Left colon (tissue), 2 donors: ENCODE measurements around the gene MICOS13. TPM values are rescaled to one million over a fixed set of nuclear protein-coding genes. Genes with fewer than 3 reads are reported as not detected.
A peak's percentile ranks its signal among the peaks of the same experiment; 100 is the strongest.

ENCODE experiments used
- ATAC-seq: fragments of 200-7000 bp; cut with Tn5 transposase; one replicate; pipeline ENCODE4 v1.9.1; 2020; ENCODE audit warnings: mild to moderate bottlenecking, moderate library complexity
- DNase-seq, 2 donors: peaks; one replicate each; pipeline ENCODE4 v3.0.0-alpha.2; 2020
- intact Hi-C, 2 donors: fragments of 100-400 bp; cut with DNase I in 1 of 2; cut with micrococcal nuclease in 1 of 2; formaldehyde crosslinking; loops; one replicate each; pipeline versions ENCODE4 v1.11.2 to v1.14.0; 2022; cut with DNase I, micrococcal nuclease
- long read RNA-seq: library from polyadenylated mRNA; unstranded; transcript quantifications from one replicate; pipeline ENCODE4 v2.0.0, GENCODE V29; 2021
- total RNA-seq, 2 donors: library from RNA; stranded (reverse); fragmentation: NEBNext Ultra II Directional; extraction: Animal tissue kit (Norgen Biotek cat#: 25700); gene quantifications; one replicate each; pipeline ENCODE4 v1.2.1, GENCODE V29; 2021
- donor health status: DM: no; HTN: no; CAD: no.
- donor health status: DM: yes; HTN: yes; CAD: no.

MICOS13 gene, protein sequence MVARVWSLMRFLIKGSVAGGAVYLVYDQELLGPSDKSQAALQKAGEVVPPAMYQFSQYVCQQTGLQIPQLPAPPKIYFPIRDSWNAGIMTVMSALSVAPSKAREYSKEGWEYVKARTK
- 10 to 100 TPM; 66.3 to 83.4 TPM for total RNA-seq
- long read RNA-seq, transcript C19orf70-201 (4 exons, 896 nt), result major isoform, 68 of 80 reads
- long read RNA-seq, partial matches to known transcripts, result 5 of 80 reads
- long read RNA-seq, other reads (novel, unspliced or antisense), result 3 of 80 reads

DNA sequence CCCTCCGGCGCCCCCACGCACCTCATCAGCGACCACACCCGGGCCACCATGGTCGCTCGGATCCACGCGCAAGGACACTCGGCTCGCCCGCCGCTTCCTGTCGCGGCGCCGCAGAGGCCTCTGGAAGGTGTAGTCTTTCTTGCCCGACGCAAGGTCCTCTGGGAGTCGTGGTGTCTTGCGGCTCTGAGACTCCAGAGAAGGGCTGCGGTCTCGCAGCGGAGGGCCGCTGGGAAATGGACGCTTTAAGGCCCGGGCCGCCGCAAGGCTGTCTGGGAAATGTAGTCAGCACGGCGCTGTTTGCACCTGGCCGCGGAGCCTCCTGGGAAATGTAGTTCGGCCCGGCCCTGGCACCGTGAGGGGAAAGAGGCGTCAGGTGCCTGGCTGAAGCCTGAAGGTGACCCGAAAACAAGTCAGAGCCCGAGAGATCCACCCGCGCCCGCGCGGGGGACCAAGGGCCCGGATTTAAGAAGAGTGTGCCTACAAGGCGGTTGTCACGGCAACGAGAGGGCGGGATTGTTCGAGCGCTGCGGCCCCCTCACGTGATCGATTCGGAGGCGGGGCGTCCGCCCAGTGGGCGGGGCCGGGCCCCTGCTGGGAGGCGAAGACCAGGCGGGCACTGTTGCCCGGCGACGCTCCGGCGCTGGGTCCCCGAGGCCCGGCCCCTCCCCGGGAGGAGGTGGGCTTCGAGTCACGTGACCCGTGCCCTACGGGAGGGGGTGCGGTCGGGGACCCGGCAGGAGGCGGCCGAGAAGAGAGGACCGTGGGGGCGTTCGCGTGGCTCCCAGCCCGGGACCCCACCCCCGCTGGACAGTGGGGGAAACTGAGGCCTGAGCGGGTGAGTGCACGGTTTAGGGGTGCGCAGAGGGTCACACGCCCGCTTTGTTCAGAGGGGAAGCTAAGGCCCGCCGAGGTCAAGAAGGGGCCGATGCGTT lies at the start of gene MICOS13, which contains the start of gene HSD11B1L:
Gene MICOS13, minus strand, starts transcription at position 80 of the 932 bp plus-strand sequence. Its CDS starts 30 bp downstream, at position 50.
Gene HSD11B1L, plus strand, starts transcription at position 591 of the 932 bp plus-strand sequence. CDS start 3,806 bp downstream, outside the sequence.
- peak; percentile 89 for ATAC-seq
- intact Hi-C loops, result no loop called here
- peak; percentile 98 to 100 for DNase-seq

DNA sequence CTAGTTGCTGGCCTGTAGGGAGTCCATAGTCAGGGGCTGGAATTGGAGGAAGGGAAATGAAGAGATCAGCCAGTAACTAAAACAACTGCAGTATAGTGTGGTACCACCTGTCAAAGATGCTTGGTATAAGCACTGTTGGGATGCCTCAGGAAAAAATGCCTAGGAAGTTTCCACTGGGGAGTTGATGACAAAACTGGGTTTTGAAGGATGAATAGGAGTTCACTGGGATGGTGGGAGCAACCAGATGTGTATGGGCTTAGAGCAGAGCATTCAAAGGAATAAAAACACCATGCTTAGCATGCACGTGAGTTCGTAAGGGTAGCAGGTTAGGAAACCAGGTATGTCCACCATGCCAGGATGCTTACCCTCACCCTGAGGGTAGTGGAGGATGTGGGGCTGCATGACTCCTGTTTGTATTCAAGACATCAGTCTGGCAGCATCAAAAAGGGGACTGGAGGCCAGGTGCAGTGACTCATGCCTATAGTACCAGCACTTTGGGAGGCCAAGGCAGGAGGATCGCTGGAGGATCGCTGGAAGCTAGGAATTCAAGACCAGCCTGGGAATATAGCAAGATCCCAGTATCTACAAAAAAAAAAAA lies 47.2 kb upstream of the MICOS13 start:
- DNase-seq, result no peak
- no peak for ATAC-seq
- intact Hi-C loops, result no loop called here

DNA sequence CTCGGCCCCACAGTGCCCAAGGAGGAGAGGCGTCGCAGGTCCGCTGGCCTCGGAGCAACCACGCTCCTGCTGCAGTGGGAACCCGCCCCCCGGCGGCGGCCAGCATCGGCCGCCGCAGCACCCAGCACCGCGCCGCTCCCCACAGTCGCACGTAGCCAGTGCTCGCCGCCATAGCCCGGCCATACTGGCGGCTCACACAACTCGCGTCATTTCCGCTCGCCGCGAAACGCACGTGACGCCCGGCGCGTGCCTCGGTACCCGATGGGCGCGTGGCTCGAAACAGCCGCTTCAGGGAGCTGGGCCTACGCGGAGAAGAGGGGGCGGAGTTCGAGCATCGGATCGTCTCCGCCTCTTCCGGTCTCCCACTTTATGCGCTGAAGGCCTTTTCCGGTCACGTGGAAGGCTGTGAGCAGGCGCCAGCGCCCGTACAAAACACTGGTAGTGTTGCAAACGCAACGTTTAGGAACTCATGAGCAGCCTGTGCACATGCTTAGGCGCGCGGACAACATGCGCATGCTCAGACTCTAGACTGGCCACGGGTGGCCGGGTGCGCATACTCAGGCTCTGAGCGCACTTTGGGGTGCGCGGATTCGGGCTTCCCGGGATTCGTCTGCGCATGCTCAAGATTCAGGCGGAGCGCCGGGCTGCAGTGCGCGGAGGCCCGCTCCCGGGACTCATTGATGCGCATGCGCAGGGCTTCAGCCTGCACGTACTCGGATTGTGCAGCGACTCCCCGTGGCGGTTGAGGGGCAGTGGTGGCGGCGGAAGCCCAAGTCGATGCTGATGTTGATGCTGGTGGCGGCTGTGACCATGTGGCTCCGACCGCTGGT lies 39.9 kb upstream of the MICOS13 start, which contains the start of the genes CATSPERD and LONP1:
Gene CATSPERD, plus strand, starts transcription at position 677 of the 830 bp plus-strand sequence. Its CDS starts 101 bp downstream, at position 778.
Gene LONP1, minus strand, starts transcription at position 186 of the 830 bp plus-strand sequence. Its CDS starts 14 bp downstream, at position 172.
- intact Hi-C loops, result no loop called here
- DNase-seq (peak; percentile 98 to 99), ATAC-seq (peak; percentile 95)

GRCh38 chr19:5719274-5719960 lies 39.1 kb upstream of the MICOS13 start:
- ATAC-seq, result peak; percentile 7
- intact Hi-C loops, result no loop called here
- DNase-seq, result peak in 1 of 2 donors; percentile 45

GRCh38 chr19:5718579-5719273 lies 38.4 kb upstream of the MICOS13 start:
- DNase-seq, result no peak
- intact Hi-C loops, result no loop called here
- ATAC-seq, result no peak

DNA sequence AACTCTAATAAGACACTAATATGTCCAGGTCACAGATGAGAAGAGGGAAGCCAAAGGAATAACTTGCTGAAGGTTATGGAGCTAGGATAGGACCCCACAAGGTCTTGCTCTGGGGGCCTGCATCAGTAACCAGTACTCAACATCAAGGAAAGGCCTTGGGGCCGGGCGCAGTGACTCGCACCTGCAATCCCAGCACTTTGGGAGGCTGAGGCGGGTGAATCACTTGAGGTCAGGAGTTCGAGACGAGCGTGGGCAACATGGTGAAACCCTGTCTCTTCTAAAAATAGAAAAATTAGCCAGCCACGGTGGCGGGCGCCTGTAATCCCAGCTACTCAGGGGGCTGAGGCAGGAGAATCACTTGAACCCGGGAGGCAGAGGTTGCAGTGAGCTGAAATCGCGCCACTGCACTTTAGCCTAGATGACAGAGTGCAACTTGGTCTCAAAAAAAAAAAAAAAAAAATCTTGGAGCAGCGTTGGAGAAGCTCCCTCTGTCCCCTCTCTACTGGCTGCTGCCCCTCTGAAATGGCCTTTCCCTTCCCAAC lies 37.8 kb upstream of the MICOS13 start:
- ATAC-seq (no peak), DNase-seq (no peak)
- intact Hi-C loops, result no loop called here

GRCh38 chr19:5717215-5717935 lies 37.1 kb upstream of the MICOS13 start:
- intact Hi-C loops, result no loop called here
- no peak for DNase-seq
- ATAC-seq, result no peak

GRCh38 chr19:5714816-5715215 lies 34.5 kb upstream of the MICOS13 start:
- no peak for DNase-seq
- intact Hi-C loops, result no loop called here
- no peak for ATAC-seq

GRCh38 chr19:5713228-5713627 lies 32.9 kb upstream of the MICOS13 start:
- DNase-seq, result no peak
- no peak for ATAC-seq
- intact Hi-C loops, result no loop called here

- intact Hi-C loops, result no loop called here
- ATAC-seq, result peak; percentile 7
Measured at GRCh38 chr19:5711713-5712161, 31.4 kb upstream of the MICOS13 start.

GRCh38 chr19:5711025-5711424 lies 30.7 kb upstream of the MICOS13 start:
- DNase-seq, result no peak
- intact Hi-C loops, result no loop called here
- no peak for ATAC-seq

More at GRCh38 chr19:5711713-5712161, 31.4 kb upstream of the MICOS13 start:
- no peak for DNase-seq

DNA sequence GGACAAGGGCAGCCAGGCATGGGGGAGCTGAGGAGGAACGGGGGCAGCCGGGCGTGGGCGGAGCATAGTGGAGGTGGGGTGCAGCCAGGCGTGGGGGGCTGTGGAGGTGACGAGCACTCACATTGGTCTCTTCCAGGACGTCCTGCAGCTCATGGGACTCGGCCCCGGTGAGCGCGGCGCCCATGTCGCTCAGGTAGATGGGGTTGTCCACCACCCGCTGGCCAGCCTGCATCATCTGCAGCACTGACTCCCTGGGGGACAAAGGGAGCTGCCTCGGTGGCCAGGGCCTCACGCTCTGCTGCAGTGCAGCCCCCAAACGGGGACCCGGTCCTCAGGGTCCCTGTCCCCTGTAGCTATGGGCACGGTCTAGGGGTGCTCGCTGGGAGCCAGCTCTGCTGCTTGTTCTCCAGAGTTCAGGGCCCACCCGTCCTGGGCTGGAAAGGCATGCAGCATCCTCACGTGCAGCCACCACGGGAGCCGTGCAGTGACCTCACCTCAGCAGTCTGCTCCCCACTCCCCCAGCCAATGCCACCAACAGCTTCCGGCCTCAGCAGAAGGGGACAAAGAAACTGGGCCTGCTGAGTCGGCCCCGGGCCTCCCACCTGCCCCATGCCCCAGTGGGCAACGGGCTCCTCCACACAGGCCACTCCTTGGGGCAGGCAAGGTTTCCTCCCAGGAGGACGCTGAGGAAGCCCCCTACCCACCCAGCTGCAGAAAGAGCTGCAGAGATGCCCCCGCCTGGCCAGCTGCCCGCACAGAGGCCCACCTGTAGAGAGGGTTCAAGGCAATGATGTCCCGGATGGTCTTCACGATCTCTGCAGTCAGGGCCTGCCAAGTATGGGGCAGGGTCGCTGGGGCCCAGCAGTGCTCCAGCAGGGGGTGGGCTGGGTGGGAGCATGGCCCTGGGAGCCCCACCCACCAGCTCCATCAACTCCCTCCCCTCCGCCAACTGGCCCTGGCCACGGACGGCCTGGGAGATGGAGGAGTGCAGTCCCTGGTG lies 27.6 kb upstream of the MICOS13 start:
- no peak for DNase-seq
- no peak for ATAC-seq
- intact Hi-C loops, result no loop called here

GRCh38 chr19:5706876-5707573 lies 26.7 kb upstream of the MICOS13 start:
- DNase-seq (no peak), ATAC-seq (no peak)
- intact Hi-C loops, result no loop called here

DNA sequence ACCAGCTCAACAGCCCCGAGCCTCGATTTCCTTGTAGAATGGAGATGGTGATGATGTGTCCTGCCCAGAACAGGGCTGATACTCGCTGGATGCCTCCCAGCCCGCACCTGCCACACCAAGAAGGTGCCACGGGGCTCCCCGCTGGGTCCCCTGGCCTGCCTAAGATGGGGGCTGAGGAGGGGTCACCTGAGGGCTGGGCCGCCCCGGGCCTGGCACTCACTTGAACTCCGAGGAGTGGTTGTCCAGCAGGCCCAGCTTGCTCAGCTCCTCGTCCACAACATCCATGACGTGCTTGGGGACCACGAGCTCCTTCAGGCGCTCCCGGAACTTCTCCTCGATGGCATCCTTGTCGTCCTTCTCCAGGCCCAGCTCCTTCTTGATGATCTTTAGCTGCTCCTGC lies 25.2 kb upstream of the MICOS13 start:
- ATAC-seq (no peak), DNase-seq (no peak)
- intact Hi-C loops, result no loop called here
